HEK293 (cell line): Measurements from ENCODE around the gene FKBP14.

Experiments used
- CTCF ChIA-PET: fragments of 350-600 bp; formaldehyde crosslinking; extraction: SDS; loops from one replicate; lab custom pipeline; 2021; ENCODE audit warnings: antibody characterized with exemption; lab: Yijun Ruan, JAX
- POLR2A ChIA-PET: fragments of 300-600 bp; formaldehyde crosslinking; extraction: SDS; loops from one replicate; lab custom pipeline; 2020; ENCODE audit warnings: antibody characterized with exemption, inconsistent platforms; lab: Yijun Ruan, JAX
- H3K27ac ChIP-seq: fragments of 200-500 bp; sonication (Bioruptor generic); 2 replicates; pipeline ENCODE4 v1.5.1; 2014; ENCODE audit warnings: low read depth, low read length, control low read depth, inconsistent platforms; ENCODE audit errors: extremely low read depth
- H3K36me3 ChIP-seq, 2 experiments: fragments of 200-500 bp in 1 of 2; sonication (Bioruptor generic) in 1 of 2; 1 replicate in 1 of 2; 2 replicates in 1 of 2; pipeline ENCODE4 v1.5.1; 2014 to 2017; ENCODE audit warnings: inconsistent platforms in 2 of 2, low read length in 2 of 2; ENCODE audit not compliant: control insufficient read depth in 2 of 2, insufficient read depth in 1 of 2
- H3K4me1 ChIP-seq: fragments of 200-500 bp; sonication (Bioruptor generic); 2 replicates; pipeline ENCODE4 v1.5.1; 2014; ENCODE audit warnings: mild to moderate bottlenecking, low read length, inconsistent platforms; ENCODE audit not compliant: control insufficient read depth, insufficient read depth
- H3K4me3 ChIP-seq: 2 replicates; pipeline ENCODE4 v1.5.1; 2011; ENCODE audit warnings: low read depth, mild to moderate bottlenecking, control low read depth, low read length, moderate library complexity
- H3K9me3 ChIP-seq: fragments of 200-500 bp; sonication (Bioruptor generic); 2 replicates; pipeline ENCODE4 v1.5.1; 2014; ENCODE audit warnings: low read depth, low read length, inconsistent platforms; ENCODE audit not compliant: control insufficient read depth, insufficient read depth
- ELK4 ChIP-seq: IDR thresholded peaks from 2 replicates; pipeline ENCODE4 v1.6.1; 2011; ENCODE audit warnings: mild to moderate bottlenecking, low read depth, low read length, borderline replicate concordance
- FEZF1 ChIP-seq: fragments of 450-650 bp; formaldehyde crosslinking; IDR thresholded peaks from 2 replicates; pipeline ENCODE4 v1.5.1; 2016; ENCODE audit warnings: missing biosample characterization, missing genetic modification characterization
- KLF10 ChIP-seq: fragments of 450-650 bp; IDR thresholded peaks from 2 replicates; pipeline ENCODE4 v1.5.1; 2018; ENCODE audit warnings: missing biosample characterization, mild to moderate bottlenecking, missing genetic modification characterization
- KLF17 ChIP-seq: fragments of 450-650 bp; formaldehyde crosslinking; IDR thresholded peaks from 2 replicates; pipeline ENCODE4 v1.5.1; 2016; ENCODE audit warnings: missing biosample characterization, missing genetic modification characterization
- KLF7 ChIP-seq: fragments of 450-650 bp; formaldehyde crosslinking; IDR thresholded peaks from 2 replicates; pipeline ENCODE4 v1.5.1; 2016; ENCODE audit warnings: missing biosample characterization, missing genetic modification characterization, borderline replicate concordance
- MZF1 ChIP-seq: fragments of 450-650 bp; formaldehyde crosslinking; IDR thresholded peaks from 2 replicates; pipeline ENCODE4 v1.5.1; 2017; ENCODE audit warnings: missing biosample characterization, missing genetic modification characterization, borderline replicate concordance
- OVOL3 ChIP-seq: fragments of 450-650 bp; formaldehyde crosslinking; IDR thresholded peaks from 2 replicates; pipeline ENCODE4 v1.5.1; 2016; ENCODE audit warnings: missing biosample characterization, missing genetic modification characterization
- REST ChIP-seq: fragments of 450-650 bp; formaldehyde crosslinking; IDR thresholded peaks from 2 replicates; pipeline ENCODE4 v1.5.1; 2016; ENCODE audit warnings: missing biosample characterization, missing genetic modification characterization
- ZBTB11 ChIP-seq: fragments of 450-650 bp; formaldehyde crosslinking; conservative IDR thresholded peaks from 2 replicates; pipeline ENCODE4 v1.5.1; 2016; ENCODE audit warnings: low read depth, missing biosample characterization, missing genetic modification characterization
- ZBTB17 ChIP-seq: fragments of 450-650 bp; formaldehyde crosslinking; IDR thresholded peaks from 2 replicates; pipeline ENCODE4 v1.5.1; 2016; ENCODE audit warnings: missing biosample characterization, missing genetic modification characterization
- ZEB2 ChIP-seq: fragments of 450-650 bp; formaldehyde crosslinking; IDR thresholded peaks from 2 replicates; pipeline ENCODE4 v1.5.1; 2016; ENCODE audit warnings: missing biosample characterization, missing genetic modification characterization
- ZFHX2 ChIP-seq: fragments of 450-650 bp; formaldehyde crosslinking; conservative IDR thresholded peaks from 2 replicates; pipeline ENCODE4 v1.5.1; 2016; ENCODE audit warnings: missing biosample characterization, missing genetic modification characterization
- ZFP3 ChIP-seq: fragments of 450-650 bp; formaldehyde crosslinking; IDR thresholded peaks from 2 replicates; pipeline ENCODE4 v1.5.1; 2016; ENCODE audit warnings: low read depth, missing biosample characterization, missing genetic modification characterization
- ZFP37 ChIP-seq: fragments of 450-650 bp; formaldehyde crosslinking; IDR thresholded peaks from 2 replicates; pipeline ENCODE4 v1.5.1; 2016; ENCODE audit warnings: missing biosample characterization, missing genetic modification characterization
- ZIC2 ChIP-seq: fragments of 450-650 bp; formaldehyde crosslinking; IDR thresholded peaks from 2 replicates; pipeline ENCODE4 v1.5.1; 2016; ENCODE audit warnings: missing biosample characterization, missing genetic modification characterization
- ZNF202 ChIP-seq: fragments of 450-650 bp; formaldehyde crosslinking; IDR thresholded peaks from 2 replicates; pipeline ENCODE4 v1.5.1; 2016; ENCODE audit warnings: missing biosample characterization, missing genetic modification characterization, borderline replicate concordance
- ZNF426 ChIP-seq: fragments of 450-650 bp; formaldehyde crosslinking; IDR thresholded peaks from 2 replicates; pipeline ENCODE4 v1.5.1; 2017; ENCODE audit warnings: missing biosample characterization, missing genetic modification characterization, mild to moderate bottlenecking, inconsistent platforms, moderate library complexity
- ZNF600 ChIP-seq: fragments of 450-650 bp; formaldehyde crosslinking; IDR thresholded peaks from 2 replicates; pipeline ENCODE4 v1.5.1; 2016; ENCODE audit warnings: missing biosample characterization, missing genetic modification characterization
- ZNF701 ChIP-seq: fragments of 450-650 bp; formaldehyde crosslinking; IDR thresholded peaks from 2 replicates; pipeline ENCODE4 v1.5.1; 2016; ENCODE audit warnings: missing biosample characterization, missing genetic modification characterization
- ZNF830 ChIP-seq: fragments of 450-650 bp; IDR thresholded peaks from 2 replicates; pipeline ENCODE4 v1.5.0; 2018; ENCODE audit warnings: missing biosample characterization, missing genetic modification characterization, low read depth, mild to moderate bottlenecking, moderate library complexity
- ZXDB ChIP-seq: fragments of 450-650 bp; formaldehyde crosslinking; IDR thresholded peaks from 2 replicates; pipeline ENCODE4 v1.5.1; 2016; ENCODE audit warnings: missing biosample characterization, missing genetic modification characterization
- TF ChIP-seq, protein P1 (sequence below): fragments of 450-650 bp; formaldehyde crosslinking; IDR thresholded peaks from 2 replicates; pipeline ENCODE4 v1.5.1; 2017; ENCODE audit warnings: missing biosample characterization, missing genetic modification characterization
- TF ChIP-seq, protein P2 (sequence below): fragments of 450-650 bp; formaldehyde crosslinking; IDR thresholded peaks from 2 replicates; pipeline ENCODE4 v1.5.0; 2017; ENCODE audit warnings: missing biosample characterization, missing genetic modification characterization, borderline replicate concordance

Gene FKBP14

GRCh38 chr7:30028216-30028748 lies 1.8 kb upstream of the FKBP14 start, which contains the start of gene PLEKHA8 (continued):
- peak; percentile 34; the same call in 1 of the 2 replicates for TF ChIP-seq ZBTB11 (tag by site-specific recombination)
- TF ChIP-seq, protein P1, sequence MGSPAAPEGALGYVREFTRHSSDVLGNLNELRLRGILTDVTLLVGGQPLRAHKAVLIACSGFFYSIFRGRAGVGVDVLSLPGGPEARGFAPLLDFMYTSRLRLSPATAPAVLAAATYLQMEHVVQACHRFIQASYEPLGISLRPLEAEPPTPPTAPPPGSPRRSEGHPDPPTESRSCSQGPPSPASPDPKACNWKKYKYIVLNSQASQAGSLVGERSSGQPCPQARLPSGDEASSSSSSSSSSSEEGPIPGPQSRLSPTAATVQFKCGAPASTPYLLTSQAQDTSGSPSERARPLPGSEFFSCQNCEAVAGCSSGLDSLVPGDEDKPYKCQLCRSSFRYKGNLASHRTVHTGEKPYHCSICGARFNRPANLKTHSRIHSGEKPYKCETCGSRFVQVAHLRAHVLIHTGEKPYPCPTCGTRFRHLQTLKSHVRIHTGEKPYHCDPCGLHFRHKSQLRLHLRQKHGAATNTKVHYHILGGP: no peak
- no peak for TF ChIP-seq KLF7 (tag by site-specific recombination)
- TF ChIP-seq ZFHX2 (tag by site-specific recombination): peak; percentile 89
- TF ChIP-seq FEZF1 (tag by site-specific recombination): no peak
- 0 out of 2 replicates have a peak, but pooled peaks have one; percentile 3 for TF ChIP-seq ZFP37 (tag by site-specific recombination)

- no peaks in the 10 kb centered on the region for H3K36me3 ChIP-seq
- ChIA-PET POLR2A (interaction anchor here (1.1 to 1.7 kb wide), 5 partner anchors 10 to 40 kb away, joined by 3 to 12 read pairs (median 3); no protein-coding TSS in a partner anchor), CTCF (interaction anchor here (0.5 to 2.0 kb wide), 6 partner anchors 9 to 69 kb away, joined by 3 to 5 read pairs (median 3); no protein-coding TSS in a partner anchor)
- H3K9me3 ChIP-seq: no peaks in the 10 kb centered on the region
- H3K4me3 ChIP-seq: peak overlapping the region; percentile 88
- H3K27ac ChIP-seq: peak overlapping the region; percentile 35; the same call in 1 of the 2 replicates
- H3K4me1 ChIP-seq: peaks cover 13% of the 10 kb centered on the region
- TF ChIP-seq, protein P2, sequence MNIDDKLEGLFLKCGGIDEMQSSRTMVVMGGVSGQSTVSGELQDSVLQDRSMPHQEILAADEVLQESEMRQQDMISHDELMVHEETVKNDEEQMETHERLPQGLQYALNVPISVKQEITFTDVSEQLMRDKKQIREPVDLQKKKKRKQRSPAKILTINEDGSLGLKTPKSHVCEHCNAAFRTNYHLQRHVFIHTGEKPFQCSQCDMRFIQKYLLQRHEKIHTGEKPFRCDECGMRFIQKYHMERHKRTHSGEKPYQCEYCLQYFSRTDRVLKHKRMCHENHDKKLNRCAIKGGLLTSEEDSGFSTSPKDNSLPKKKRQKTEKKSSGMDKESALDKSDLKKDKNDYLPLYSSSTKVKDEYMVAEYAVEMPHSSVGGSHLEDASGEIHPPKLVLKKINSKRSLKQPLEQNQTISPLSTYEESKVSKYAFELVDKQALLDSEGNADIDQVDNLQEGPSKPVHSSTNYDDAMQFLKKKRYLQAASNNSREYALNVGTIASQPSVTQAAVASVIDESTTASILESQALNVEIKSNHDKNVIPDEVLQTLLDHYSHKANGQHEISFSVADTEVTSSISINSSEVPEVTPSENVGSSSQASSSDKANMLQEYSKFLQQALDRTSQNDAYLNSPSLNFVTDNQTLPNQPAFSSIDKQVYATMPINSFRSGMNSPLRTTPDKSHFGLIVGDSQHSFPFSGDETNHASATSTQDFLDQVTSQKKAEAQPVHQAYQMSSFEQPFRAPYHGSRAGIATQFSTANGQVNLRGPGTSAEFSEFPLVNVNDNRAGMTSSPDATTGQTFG (tag by site-specific recombination): no peak
- TF ChIP-seq ZNF830 (tag by site-specific recombination): no peak
- TF ChIP-seq ZNF701 (tag by site-specific recombination): no peak
- TF ChIP-seq MZF1: no peak
- no peak for TF ChIP-seq ZNF202
- no peak for TF ChIP-seq KLF10 (tag by site-specific recombination)
- peak; percentile 48; the same call in 1 of the 2 replicates for TF ChIP-seq ZEB2
- no peak for TF ChIP-seq ZFP3 (tag by site-specific recombination)
- TF ChIP-seq ZFHX2 (tag by site-specific recombination): no peak
- TF ChIP-seq ZXDB (tag by site-specific recombination): no peak
- TF ChIP-seq ZNF426 (tag by site-specific recombination): no peak
- peak; percentile 80 for TF ChIP-seq ZNF600 (tag by site-specific recombination)
- no peak for TF ChIP-seq OVOL3 (tag by site-specific recombination)
- TF ChIP-seq KLF17 (tag by site-specific recombination): no peak
- no peak for TF ChIP-seq ELK4
- no peak for TF ChIP-seq ZIC2 (tag by site-specific recombination)
- TF ChIP-seq REST (tag by site-specific recombination): no peak
- TF ChIP-seq ZBTB17 (tag by site-specific recombination): peak; percentile 78
Measured at GRCh38 chr7:30027740-30028215, 1.3 kb upstream of the FKBP14 start.
